Type B pancreatic cell (in vitro differentiated cells): ENCODE results near the gene A2M. TPM values are rescaled to one million over a fixed set of nuclear protein-coding genes. Genes with fewer than 3 reads are reported as not detected.

Source experiments
- DNase-seq: peaks from one replicate; pipeline ENCODE4 v3.0.0; 2021; ENCODE audit warnings: mixed read lengths; ENCODE audit not compliant: unreplicated experiment; ENCODE audit errors: extremely low spot score
- H3K27ac Mint-ChIP-seq: 2 replicates; pipeline ENCODE4 v1.8.0; 2021; ENCODE audit warnings: mild to moderate bottlenecking, mixed read lengths
- H3K27me3 Mint-ChIP-seq: 2 replicates; pipeline ENCODE4 v1.8.0; 2021; ENCODE audit warnings: mixed read lengths
- H3K36me3 Mint-ChIP-seq: 2 replicates; pipeline ENCODE4 v1.8.0; 2021; ENCODE audit warnings: mixed read lengths
- H3K4me1 Mint-ChIP-seq: one replicate; pipeline ENCODE4 v1.8.0; 2021; ENCODE audit warnings: mixed read lengths; ENCODE audit not compliant: unreplicated experiment
- H3K4me3 Mint-ChIP-seq: 2 replicates; pipeline ENCODE4 v1.8.0; 2021; ENCODE audit warnings: mild to moderate bottlenecking, mixed read lengths
- H3K9me3 Mint-ChIP-seq: 2 replicates; pipeline ENCODE4 v1.8.0; 2021; ENCODE audit warnings: mixed read lengths
- CTCF ChIP-seq: fragments of 200-600 bp; sonication (generic); conservative IDR thresholded peaks from 2 replicates; pipeline ENCODE4 v1.5.0; 2021; ENCODE audit warnings: antibody characterized with exemption, mild to moderate bottlenecking
- total RNA-seq: library from RNA; stranded (reverse); gene quantifications from 2 replicates; pipeline ENCODE4 v1.2.1, GENCODE V29; 2021; ENCODE audit warnings: low replicate concordance

A2M gene
- total RNA-seq, 1 donor from 2014 or later: 84.9 TPM

GRCh38 chr12:9118158-9118557 lies 2.4 kb upstream of the A2M start:
- Mint-ChIP-seq H3K36me3 (peaks cover 1% of the 10 kb centered on the region), H3K27me3 (peaks cover 11% of the 10 kb centered on the region), H3K9me3 (no peaks in the 10 kb centered on the region), H3K27ac (no peak overlapping the region), H3K4me1 (peaks cover 5% of the 10 kb centered on the region), H3K4me3 (no peak overlapping the region)
- DNase-seq: no peak
- TF ChIP-seq CTCF: no peak

GRCh38 chr12:9114946-9115345 lies 773 bp downstream of the A2M start:
- Mint-ChIP-seq H3K27me3 (peaks cover 3% of the 10 kb centered on the region), H3K9me3 (no peaks in the 10 kb centered on the region), H3K4me1 (peaks cover 5% of the 10 kb centered on the region), H3K27ac (no peak overlapping the region), H3K36me3 (peaks cover 4% of the 10 kb centered on the region), H3K4me3 (peak overlapping the region; percentile 42)
- TF ChIP-seq CTCF: no peak
- no peak for DNase-seq

- Mint-ChIP-seq H3K4me1 (peaks cover 5% of the 10 kb centered on the region), H3K27me3 (peaks cover 3% of the 10 kb centered on the region), H3K4me3 (no peak overlapping the region), H3K27ac (no peak overlapping the region), H3K36me3 (peaks cover 4% of the 10 kb centered on the region), H3K9me3 (no peaks in the 10 kb centered on the region)
- TF ChIP-seq CTCF: no peak
- DNase-seq: no peak
Measured at GRCh38 chr12:9113987-9114309, 1.8 kb downstream of the A2M start.

- H3K4me3 Mint-ChIP-seq: no peak overlapping the region
- DNase-seq: no peak
- H3K27ac Mint-ChIP-seq: no peak overlapping the region
- TF ChIP-seq CTCF: no peak
- peaks cover 5% of the 10 kb centered on the region for H3K4me1 Mint-ChIP-seq
- peaks cover 8% of the 10 kb centered on the region for H3K36me3 Mint-ChIP-seq
- H3K9me3 Mint-ChIP-seq: no peaks in the 10 kb centered on the region
- H3K27me3 Mint-ChIP-seq: no peaks in the 10 kb centered on the region
Measured at GRCh38 chr12:9113296-9113986, 2.3 kb downstream of the A2M start.

- Mint-ChIP-seq H3K9me3 (no peaks in the 10 kb centered on the region), H3K27me3 (no peaks in the 10 kb centered on the region), H3K4me1 (peaks cover 5% of the 10 kb centered on the region), H3K4me3 (no peak overlapping the region), H3K27ac (no peak overlapping the region), H3K36me3 (peaks cover 8% of the 10 kb centered on the region)
- DNase-seq: no peak
- TF ChIP-seq CTCF: no peak
Measured at GRCh38 chr12:9112076-9112853, 3.5 kb downstream of the A2M start.
